HG03060 (cell line): ENCODE results near the gene NFYB.
"Not testable (repeated sequence)": the region's sequence is repeated elsewhere in the genome, so short reads cannot be mapped to it uniquely, and the experiment has no call there.

ENCODE experiments used
- ATAC-seq: cut with Tn5 transposase; IDR thresholded peaks from one replicate; pipeline ENCODE4 v1.9.1; 2021; ENCODE audit warnings: low read depth, moderate number of reproducible peaks; ENCODE audit not compliant: unreplicated experiment

The NFYB gene

GRCh38 chr12:104163631-104164030, 25.6 kb upstream of the NFYB start:
- ATAC-seq: no peak

- ATAC-seq: not testable (repeated sequence)
These were observed 25.0 kb upstream of the NFYB start for GRCh38 chr12:104163028-104163427.

- no peak for ATAC-seq
These were observed 17.9 kb upstream of the NFYB start for GRCh38 chr12:104155711-104156555.

- no peak for ATAC-seq
These were observed 16.8 kb upstream of the NFYB start for GRCh38 chr12:104154806-104155205.

- no peak for ATAC-seq
These were observed 16.3 kb upstream of the NFYB start for GRCh38 chr12:104154286-104154685.

- no peak for ATAC-seq
These were observed 14.8 kb upstream of the NFYB start for GRCh38 chr12:104152685-104153241.

GRCh38 chr12:104150416-104150815, 12.4 kb upstream of the NFYB start:
- no peak for ATAC-seq

- ATAC-seq: no peak
These were observed 9.3 kb upstream of the NFYB start for GRCh38 chr12:104147346-104147745.

- no peak for ATAC-seq
These were observed 5.9 kb upstream of the NFYB start for GRCh38 chr12:104143918-104144317.

GRCh38 chr12:104143002-104143401, 5.0 kb upstream of the NFYB start:
- no peak for ATAC-seq

GRCh38 chr12:104142543-104142942, 4.5 kb upstream of the NFYB start:
- no peak for ATAC-seq

GRCh38 chr12:104138797-104139152, 765 bp upstream of the NFYB start:
- no peak for ATAC-seq

GRCh38 chr12:104137001-104137901, 759 bp downstream of the NFYB start:
- no peak for ATAC-seq

GRCh38 chr12:104136577-104136976, 1.4 kb downstream of the NFYB start:
- ATAC-seq: no peak

- ATAC-seq: no peak
These were observed 3.1 kb downstream of the NFYB start for GRCh38 chr12:104134882-104135281.

GRCh38 chr12:104133866-104134265, 4.1 kb downstream of the NFYB start:
- no peak for ATAC-seq

- no peak for ATAC-seq
These were observed 4.7 kb downstream of the NFYB start for GRCh38 chr12:104133321-104133720.

- no peak for ATAC-seq
These were observed 5.6 kb downstream of the NFYB start for GRCh38 chr12:104132351-104132956.

- ATAC-seq: no peak
These were observed 6.4 kb downstream of the NFYB start for GRCh38 chr12:104131609-104132008.

- no peak for ATAC-seq
These were observed 7.2 kb downstream of the NFYB start for GRCh38 chr12:104130760-104131159.

- ATAC-seq: no peak
These were observed 11.5 kb downstream of the NFYB start for GRCh38 chr12:104126548-104126947.
